ENCODE data around the gene CYFIP1.

- TF ChIP-seq CTCF (conservative IDR thresholded peaks at IDR 0.05 in 1 of 2, IDR thresholded peaks at IDR 0.05 in 1 of 2; ENCODE audit: low read depth in 1 of 2, low read length in 2 of 2) (no peak), EZH2 (IDR thresholded peaks at IDR 0.05; ENCODE audit: low read length, missing control alignments) (no peak)
These were observed 32.1 kb downstream of the CYFIP1 start for GRCh38 chr15:22948056-22948455.
